ENCODE data around the gene UBQLNL. TPM values are rescaled to one million over a fixed set of nuclear protein-coding genes. Genes with fewer than 3 reads are reported as not detected.

Gene UBQLNL
- polyA plus RNA-seq, 1 donor from 2014 or later, result not detected

GRCh38 chr11:5524756-5525155 is 8.3 kb upstream of the UBQLNL start:
- Mint-ChIP-seq H3K36me3 (peaks cover 4% of the 10 kb centered on the region), H3K9me3 (no peaks in the 10 kb centered on the region), H3K4me1 (peaks cover 0 to 1% (median 0%) of the 10 kb centered on the region in 3 donors), H3K4me3 (no peak overlapping the region), H3K27ac (no peak overlapping the region), H3K27me3 (peaks cover 1% of the 10 kb centered on the region)

- no peaks in the 10 kb centered on the region for H3K4me1 Mint-ChIP-seq
- peaks cover 4% of the 10 kb centered on the region for H3K36me3 Mint-ChIP-seq
- no peaks in the 10 kb centered on the region for H3K9me3 Mint-ChIP-seq
- no peak overlapping the region for H3K27ac Mint-ChIP-seq
- no peak overlapping the region for H3K4me3 Mint-ChIP-seq
- peaks cover 1% of the 10 kb centered on the region for H3K27me3 Mint-ChIP-seq
Measured at GRCh38 chr11:5522308-5522707, 5.8 kb upstream of the UBQLNL start.

DNA sequence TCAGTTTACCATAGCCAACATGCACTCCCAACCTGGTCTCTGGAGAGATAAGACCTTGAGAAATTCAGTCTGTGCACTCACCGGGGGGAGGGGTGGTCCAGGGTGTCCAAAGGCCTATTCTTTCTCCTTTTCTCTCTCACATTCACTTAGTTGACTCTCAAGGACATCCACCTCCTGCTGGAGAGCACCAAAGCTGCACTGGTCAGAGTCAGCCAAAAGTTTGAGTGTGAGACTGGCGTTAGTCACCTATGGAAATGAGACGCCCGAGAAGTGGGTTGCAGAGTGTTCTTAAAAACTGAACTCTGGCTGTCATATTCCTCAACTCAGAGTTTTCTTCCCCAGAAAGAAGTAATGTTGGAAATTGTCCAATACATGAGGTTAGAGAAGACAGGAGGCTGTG is 5.0 kb upstream of the UBQLNL start:
- H3K9me3 Mint-ChIP-seq, result no peaks in the 10 kb centered on the region
- no peak overlapping the region for H3K4me3 Mint-ChIP-seq
- peaks cover 4% of the 10 kb centered on the region for H3K36me3 Mint-ChIP-seq
- no peaks in the 10 kb centered on the region for H3K4me1 Mint-ChIP-seq
- no peak overlapping the region for H3K27ac Mint-ChIP-seq
- H3K27me3 Mint-ChIP-seq, result peaks cover 1% of the 10 kb centered on the region

- Mint-ChIP-seq H3K36me3 (no peaks in the 10 kb centered on the region), H3K4me1 (no peaks in the 10 kb centered on the region), H3K27me3 (no peaks in the 10 kb centered on the region), H3K27ac (no peak overlapping the region), H3K9me3 (no peaks in the 10 kb centered on the region), H3K4me3 (no peak overlapping the region)
Measured at GRCh38 chr11:5514841-5515240, 1.7 kb downstream of the UBQLNL start.

DNA sequence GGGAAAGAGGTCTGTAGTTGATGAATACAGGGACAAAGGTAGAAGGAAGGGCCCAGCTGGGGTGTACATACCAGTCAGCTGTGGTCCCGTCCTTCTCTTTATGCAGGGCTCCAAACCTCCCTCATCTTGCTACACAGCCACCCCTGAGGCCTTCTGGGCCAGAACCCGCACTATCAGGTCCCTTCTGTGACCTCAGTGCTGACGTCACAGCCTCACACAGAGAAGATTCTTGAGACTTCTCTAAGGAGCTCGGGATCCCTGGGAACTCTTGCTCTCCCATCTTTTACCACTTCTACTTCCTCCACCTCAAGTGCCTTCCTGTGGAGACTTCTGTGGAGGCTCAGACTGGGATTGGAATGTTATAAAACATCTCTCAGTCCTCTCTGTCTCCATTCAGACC is 6.7 kb downstream of the UBQLNL start, which contains the start of gene UBQLN3:
TSS of gene UBQLN3 (minus strand) at position 155 of the 400 bp plus-strand sequence. CDS start 399 bp downstream, outside the sequence.
- Mint-ChIP-seq H3K36me3 (no peaks in the 10 kb centered on the region), H3K9me3 (no peaks in the 10 kb centered on the region), H3K27ac (peak within 1 kb of the TSS in 1 of 3 donors; percentile 21), H3K4me3 (no peak within 1 kb of the TSS), H3K27me3 (no peaks in the 10 kb centered on the region), H3K4me1 (no peaks in the 10 kb centered on the region)

DNA sequence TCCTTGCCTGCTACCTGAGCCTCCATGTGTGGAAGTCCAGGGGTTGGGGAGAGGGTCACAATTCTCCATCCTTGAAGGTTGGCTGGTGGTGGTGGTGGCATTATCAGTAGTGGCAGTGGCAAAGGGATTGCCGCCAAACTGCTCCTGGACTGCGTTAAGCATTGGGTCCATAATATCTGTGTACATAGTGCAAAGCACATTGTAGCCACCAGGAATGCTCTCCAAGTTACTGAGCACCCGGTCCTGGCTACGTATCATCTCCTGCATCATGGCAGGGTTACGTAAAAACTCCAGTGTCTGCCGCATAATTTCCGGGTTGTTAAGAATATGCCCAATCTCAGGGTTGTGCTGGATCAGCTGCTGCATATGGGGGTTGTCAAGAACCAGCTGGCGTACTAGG is 7.9 kb downstream of the UBQLNL start:
- Mint-ChIP-seq H3K4me1 (no peaks in the 10 kb centered on the region), H3K4me3 (no peak overlapping the region), H3K36me3 (no peaks in the 10 kb centered on the region), H3K27ac (peak overlapping the region in 1 of 3 donors; percentile 21), H3K27me3 (no peaks in the 10 kb centered on the region), H3K9me3 (no peaks in the 10 kb centered on the region)

DNA sequence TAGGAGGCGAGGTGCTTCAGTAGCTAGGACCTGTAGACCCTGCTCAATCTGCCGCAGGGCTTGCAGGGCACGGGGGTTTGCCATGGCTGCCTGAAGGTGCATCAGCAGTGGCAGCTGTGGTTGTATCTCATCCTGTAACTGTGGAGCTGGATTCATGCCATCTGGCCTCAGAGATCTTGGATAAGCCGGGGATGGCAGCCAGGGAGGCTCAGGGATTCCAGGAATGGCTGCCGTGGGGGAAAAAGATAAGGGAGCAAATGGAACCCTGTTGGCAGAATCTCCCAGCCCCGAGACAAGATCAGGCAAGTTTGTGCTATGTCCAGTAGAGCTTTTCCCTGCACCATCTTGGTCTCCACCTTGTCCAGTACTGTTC is 8.6 kb downstream of the UBQLNL start:
- no peak overlapping the region for H3K4me3 Mint-ChIP-seq
- H3K4me1 Mint-ChIP-seq, result no peaks in the 10 kb centered on the region
- H3K27me3 Mint-ChIP-seq, result no peaks in the 10 kb centered on the region

GRCh38 chr11:5507177-5507932 is 9.1 kb downstream of the UBQLNL start:
- Mint-ChIP-seq H3K27ac (no peak overlapping the region), H3K36me3 (no peaks in the 10 kb centered on the region), H3K4me3 (no peak overlapping the region), H3K4me1 (no peaks in the 10 kb centered on the region), H3K9me3 (no peaks in the 10 kb centered on the region), H3K27me3 (no peaks in the 10 kb centered on the region)

More for the DNA sequence above, 8.6 kb downstream of the UBQLNL start:
- H3K36me3 Mint-ChIP-seq, result no peaks in the 10 kb centered on the region
- no peak overlapping the region for H3K27ac Mint-ChIP-seq
- no peaks in the 10 kb centered on the region for H3K9me3 Mint-ChIP-seq

DNA sequence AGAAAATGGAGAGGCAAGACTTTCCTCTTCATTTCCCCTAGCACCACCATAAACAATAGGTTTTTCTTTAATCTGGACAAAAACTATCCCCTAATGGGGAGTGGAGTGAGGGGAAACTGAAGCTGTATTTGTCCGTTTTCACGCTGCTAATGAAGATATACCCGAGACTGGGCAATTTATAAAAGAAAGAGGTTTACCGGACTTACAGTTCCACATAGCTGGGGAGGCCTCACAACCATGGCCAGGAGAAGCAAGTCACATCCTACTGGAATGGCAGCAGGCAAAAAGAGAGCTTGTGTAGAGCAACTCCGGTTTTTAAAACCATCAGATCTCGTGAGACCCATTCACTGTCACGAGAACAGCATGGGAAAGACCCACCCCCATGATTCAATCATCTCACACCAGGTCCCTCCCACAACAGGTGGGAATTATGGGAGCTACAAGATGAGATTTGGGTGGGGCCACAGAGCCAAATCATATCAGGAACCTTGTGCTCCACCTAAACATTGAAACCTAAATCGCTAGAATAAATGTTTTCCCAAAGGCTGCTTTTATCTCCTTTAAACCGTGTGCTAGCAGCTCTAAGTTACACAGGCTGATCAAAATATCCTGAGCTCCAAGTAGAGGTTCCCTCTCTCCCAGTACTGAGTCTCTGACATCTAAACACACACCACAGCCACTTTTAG is 11.0 kb downstream of the UBQLNL start:
- H3K27me3 Mint-ChIP-seq, result peaks cover 1% of the 10 kb centered on the region
- no peaks in the 10 kb centered on the region for H3K9me3 Mint-ChIP-seq
- H3K36me3 Mint-ChIP-seq, result no peaks in the 10 kb centered on the region
- no peak overlapping the region for H3K4me3 Mint-ChIP-seq
- H3K4me1 Mint-ChIP-seq, result no peaks in the 10 kb centered on the region
- H3K27ac Mint-ChIP-seq, result no peak overlapping the region

DNA sequence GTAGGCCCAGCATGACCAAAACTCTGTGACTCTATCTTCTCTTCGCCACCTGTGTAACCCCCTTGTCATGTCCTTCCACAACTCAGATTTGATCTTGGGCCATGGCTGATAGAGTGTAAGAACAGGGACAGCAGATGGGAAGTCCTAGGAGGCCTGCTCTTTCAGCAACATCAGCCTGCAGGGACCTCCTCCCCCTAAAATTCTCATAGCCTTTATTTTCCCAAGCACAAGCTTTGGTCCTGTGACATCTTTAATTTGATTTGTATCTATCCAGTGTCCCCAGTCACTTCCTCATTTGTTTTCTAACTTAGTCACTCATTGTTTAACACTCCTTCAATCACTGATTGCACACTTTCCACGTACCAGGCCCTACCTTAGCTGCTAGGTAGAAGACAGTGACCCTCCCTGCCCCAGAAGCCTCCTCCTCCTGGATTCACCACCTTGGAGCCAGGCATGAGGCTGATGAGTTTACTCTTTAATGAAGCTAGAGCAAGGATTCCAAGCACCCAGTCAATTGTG is 12.0 kb downstream of the UBQLNL start:
- no peaks in the 10 kb centered on the region for H3K36me3 Mint-ChIP-seq
- H3K9me3 Mint-ChIP-seq, result no peaks in the 10 kb centered on the region
- H3K4me1 Mint-ChIP-seq, result no peaks in the 10 kb centered on the region
- H3K27me3 Mint-ChIP-seq, result peaks cover 1% of the 10 kb centered on the region
- H3K27ac Mint-ChIP-seq, result no peak overlapping the region
- H3K4me3 Mint-ChIP-seq, result no peak overlapping the region

DNA sequence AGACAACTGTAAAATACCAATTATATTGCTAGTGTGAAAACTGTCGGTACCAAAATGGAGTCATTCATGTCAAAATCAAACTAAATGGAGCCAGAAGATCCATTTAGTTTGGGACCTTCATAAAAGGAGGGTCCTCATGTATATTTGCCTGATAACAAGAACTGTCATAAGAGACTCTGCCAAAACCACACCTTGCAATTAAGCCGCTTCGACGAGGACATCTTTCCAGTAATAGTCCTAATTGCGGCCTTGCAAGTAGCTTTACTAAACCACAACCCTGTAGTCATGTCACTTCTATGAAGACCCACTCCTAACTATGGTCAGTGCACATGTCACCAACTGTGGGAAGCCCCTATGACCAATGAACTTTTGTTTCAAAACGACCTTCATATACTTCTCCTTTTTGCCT is 16.1 kb downstream of the UBQLNL start:
- Mint-ChIP-seq H3K9me3 (no peaks in the 10 kb centered on the region), H3K27ac (no peak overlapping the region), H3K4me3 (no peak overlapping the region), H3K36me3 (no peaks in the 10 kb centered on the region), H3K4me1 (no peaks in the 10 kb centered on the region), H3K27me3 (peaks cover 1% of the 10 kb centered on the region)

DNA sequence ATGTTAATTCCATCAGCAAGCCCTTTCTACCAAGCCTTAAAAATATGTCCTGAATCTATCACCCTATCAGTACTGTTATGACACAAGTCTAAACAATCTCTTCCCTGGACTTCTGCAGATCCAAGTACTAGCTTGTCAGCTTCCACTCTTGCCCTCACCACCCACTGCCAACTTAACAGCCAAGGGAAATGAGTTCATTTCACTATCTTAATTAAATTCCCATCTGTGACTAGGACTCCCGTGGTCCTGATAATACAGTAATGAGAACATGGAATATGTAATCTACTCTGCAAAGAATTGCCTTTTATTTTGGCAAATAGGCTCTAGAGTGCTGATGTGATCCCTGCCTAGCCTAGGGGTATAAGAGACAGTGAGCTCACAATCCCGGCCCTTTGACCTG is 16.8 kb downstream of the UBQLNL start:
- Mint-ChIP-seq H3K4me3 (no peak overlapping the region), H3K27ac (no peak overlapping the region), H3K9me3 (no peaks in the 10 kb centered on the region), H3K4me1 (no peaks in the 10 kb centered on the region), H3K27me3 (peaks cover 1% of the 10 kb centered on the region), H3K36me3 (no peaks in the 10 kb centered on the region)

- no peaks in the 10 kb centered on the region for H3K36me3 Mint-ChIP-seq
Measured at GRCh38 chr11:5489576-5490357, 26.7 kb downstream of the UBQLNL start.

GRCh38 chr11:5488798-5489399 is 27.6 kb downstream of the UBQLNL start:
- no peaks in the 10 kb centered on the region for H3K4me1 Mint-ChIP-seq
- H3K9me3 Mint-ChIP-seq, result no peaks in the 10 kb centered on the region
- peaks cover under 1% of the 10 kb centered on the region for H3K36me3 Mint-ChIP-seq
- no peak overlapping the region for H3K27ac Mint-ChIP-seq
- H3K27me3 Mint-ChIP-seq, result peaks cover 2% of the 10 kb centered on the region
- no peak overlapping the region for H3K4me3 Mint-ChIP-seq

More at GRCh38 chr11:5489576-5490357, 26.7 kb downstream of the UBQLNL start:
- Mint-ChIP-seq H3K27ac (no peak overlapping the region), H3K27me3 (peaks cover 2% of the 10 kb centered on the region), H3K9me3 (no peaks in the 10 kb centered on the region), H3K4me3 (no peak overlapping the region), H3K4me1 (no peaks in the 10 kb centered on the region)

- no peaks in the 10 kb centered on the region for H3K4me1 Mint-ChIP-seq
- peaks cover 3% of the 10 kb centered on the region for H3K36me3 Mint-ChIP-seq
- H3K27me3 Mint-ChIP-seq, result peaks cover 4% of the 10 kb centered on the region
Measured at GRCh38 chr11:5488385-5488784, 28.1 kb downstream of the UBQLNL start, which contains the start of gene OR52D1. Gene OR52D1, plus strand, starts transcription at chr11:5488685. Its CDS starts 22 bp downstream, at chr11:5488707.

More at GRCh38 chr11:5488385-5488784, 28.1 kb downstream of the UBQLNL start, which contains the start of gene OR52D1:
- Mint-ChIP-seq H3K27ac (no peak within 1 kb of the TSS), H3K4me3 (no peak within 1 kb of the TSS), H3K9me3 (no peaks in the 10 kb centered on the region)
